GM21528 (cell line): ENCODE results near the gene CYFIP2.

Source experiments
- ATAC-seq: cut with Tn5 transposase; IDR thresholded peaks from one replicate; pipeline ENCODE4 v1.9.1; 2021; ENCODE audit warnings: mild to moderate bottlenecking, moderate library complexity; ENCODE audit not compliant: unreplicated experiment, low FRiP score

CYFIP2 gene

GRCh38 chr5:157285310-157286035 is 19.6 kb downstream of the CYFIP2 start:
- ATAC-seq = no peak

GRCh38 chr5:157286761-157287211 is 20.9 kb downstream of the CYFIP2 start:
- no peak for ATAC-seq

GRCh38 chr5:157288405-157289163 is 22.7 kb downstream of the CYFIP2 start:
- no peak for ATAC-seq

- ATAC-seq = no peak
These were observed 23.4 kb downstream of the CYFIP2 start for GRCh38 chr5:157289164-157289819.

GRCh38 chr5:157290156-157290980 is 24.4 kb downstream of the CYFIP2 start:
- no peak for ATAC-seq

GRCh38 chr5:157290981-157291711 is 25.2 kb downstream of the CYFIP2 start:
- ATAC-seq = peak; percentile 79

- no peak for ATAC-seq
These were observed 26.7 kb downstream of the CYFIP2 start for GRCh38 chr5:157292599-157292998.

GRCh38 chr5:157294407-157295091 is 28.6 kb downstream of the CYFIP2 start:
- ATAC-seq = no peak

- no peak for ATAC-seq
These were observed 29.3 kb downstream of the CYFIP2 start for GRCh38 chr5:157295247-157295646.

GRCh38 chr5:157300564-157300963 is 34.6 kb downstream of the CYFIP2 start:
- no peak for ATAC-seq

GRCh38 chr5:157301066-157301465 is 35.1 kb downstream of the CYFIP2 start:
- no peak for ATAC-seq

- ATAC-seq = no peak
These were observed 37.1 kb downstream of the CYFIP2 start for GRCh38 chr5:157303023-157303422.

- no peak for ATAC-seq
These were observed 37.9 kb downstream of the CYFIP2 start for GRCh38 chr5:157303667-157304327.

GRCh38 chr5:157306081-157306480 is 40.2 kb downstream of the CYFIP2 start:
- ATAC-seq = no peak

- ATAC-seq = no peak
These were observed 41.0 kb downstream of the CYFIP2 start for GRCh38 chr5:157306692-157307471.

GRCh38 chr5:157308836-157309465 is 43.0 kb downstream of the CYFIP2 start:
- no peak for ATAC-seq

GRCh38 chr5:157309796-157310195 is 43.9 kb downstream of the CYFIP2 start:
- ATAC-seq = no peak
